HT-29 (cell line): ENCODE data around the gene BEX2. TPM values are rescaled to one million over a fixed set of nuclear protein-coding genes. Genes with fewer than 3 reads are reported as not detected.

Experiments used
- DNase-seq: peaks from one replicate; pipeline ENCODE4 v3.0.0-alpha.2; 2015; ENCODE audit warnings: low spot score
- small RNA-seq: library from RNA; depleted of rRNA; stranded (forward); fragments of <200 nt; gene quantifications from one replicate; pipeline ENCODE3, GENCODE V24; 2014
- total RNA-seq: library from RNA; depleted of rRNA; stranded (reverse); fragments of >200 nt; shearing (Covaris generic); gene quantifications from 2 replicates; pipeline ENCODE4 v1.2.3, GENCODE V29; 2014; rRNA removed

The BEX2 gene
- total RNA-seq, 1 experiment from 2014 or later = not detected

GRCh38 chrX:103274284-103274683 is 36.5 kb downstream of the BEX2 start:
- no peak for DNase-seq

Small RNAs within 50 kb of the gene (small RNA-seq; reads per million reads assigned to genes)
- not detected for gene Z92846.1

Other genes starting within 250 kb of the BEX2 start
- gene BEX1, start 246.8 kb downstream of the BEX2 start, total RNA-seq = not detected in 2 replicates
- not detected in 2 replicates for gene NXF3, start 217.8 kb downstream of the BEX2 start, total RNA-seq
- not detected in 2 replicates for gene BEX4, start 95.9 kb downstream of the BEX2 start, total RNA-seq
- gene TCEAL8, start 55.8 kb downstream of the BEX2 start, total RNA-seq = 6.7 and 8.1 TPM in 2 replicates
- gene TCEAL5, start 34.2 kb downstream of the BEX2 start, total RNA-seq = not detected in 2 replicates
- not detected in 2 replicates for gene TCEAL7, start 19.2 kb upstream of the BEX2 start, total RNA-seq
- 10.3 and 11.8 TPM in 2 replicates for gene TCEAL9, start 45.5 kb upstream of the BEX2 start, total RNA-seq
- not detected in 2 replicates for gene BEX3, start 65.5 kb upstream of the BEX2 start, total RNA-seq
- not detected in 2 replicates for gene RAB40A, start 208.5 kb upstream of the BEX2 start, total RNA-seq